Fibroblast of lung (primary cell): ENCODE measurements around the gene ZNF514.

ENCODE experiments used
- CTCF ChIP-seq, 2 donors: IDR thresholded peaks in 1 of 2; conservative IDR thresholded peaks in 1 of 2; 1 replicate in 1 of 2; 2 replicates in 1 of 2; pipeline ENCODE4 v1.5.1; 2011 to 2012; ENCODE audit warnings: low read length in 2 of 2, control low read depth in 1 of 2, inconsistent platforms in 1 of 2, low read depth in 1 of 2, mild to moderate bottlenecking in 1 of 2
- EZH2 ChIP-seq: IDR thresholded peaks from 2 replicates; pipeline ENCODE4 v1.5.1; 2012; ENCODE audit warnings: low read length, control low read depth, mild to moderate bottlenecking; ENCODE audit errors: missing control alignments

DNA sequence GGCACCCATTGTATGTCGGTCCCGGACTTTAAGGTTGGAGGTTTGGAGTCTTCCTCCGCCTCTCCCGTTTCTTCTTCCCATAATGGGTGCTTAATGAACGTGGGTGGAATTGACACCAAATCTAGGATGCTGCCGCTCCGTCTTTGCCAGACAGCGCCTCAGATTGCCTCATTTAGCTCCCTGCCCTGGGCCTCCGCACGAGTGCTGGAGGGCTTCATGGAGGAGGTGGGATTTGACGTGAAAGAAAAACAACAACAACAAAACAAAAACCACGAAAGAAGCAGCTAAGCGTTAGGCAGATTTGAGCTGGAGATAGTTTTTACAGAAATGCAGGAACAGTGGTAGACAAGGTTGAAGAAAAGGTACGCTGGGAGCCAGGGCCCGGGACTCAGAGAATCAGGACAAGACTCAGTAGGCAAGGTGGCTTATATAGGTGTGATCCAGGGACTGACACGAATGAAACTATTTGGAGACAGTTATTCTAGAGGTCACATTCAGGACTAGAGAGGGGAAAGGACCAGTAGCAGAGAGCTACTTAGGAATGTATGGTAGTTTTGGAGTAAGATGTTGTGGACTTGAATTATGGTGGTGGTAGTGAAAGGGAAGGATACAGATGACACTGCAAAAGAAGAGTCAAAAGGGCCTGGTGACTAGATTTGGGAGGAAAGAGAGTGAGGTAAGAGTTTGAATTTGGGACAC, 6.6 kb upstream of the ZNF514 start:
- no peak for TF ChIP-seq CTCF (conservative IDR thresholded peaks at IDR 0.05 in 1 of 2, IDR thresholded peaks at IDR 0.05 in 1 of 2; ENCODE audit: low read depth in 1 of 2, low read length in 2 of 2)
- TF ChIP-seq EZH2 = no peak
